GM12878 (cell line): ENCODE measurements around the gene KLK3.

Experiments used
- BACH1 ChIP-seq: fragments of 450-650 bp; IDR thresholded peaks from 2 replicates; pipeline ENCODE4 v1.6.1; 2017; ENCODE audit warnings: mild to moderate bottlenecking, borderline replicate concordance
- CEBPB ChIP-seq, 2 experiments: fragments of 150-350 bp in 1 of 2; IDR thresholded peaks; 2 replicates each; pipeline ENCODE4 v1.6.1; 2012 to 2014; ENCODE audit warnings: low read depth in 2 of 2, low read length in 2 of 2, borderline replicate concordance in 1 of 2, inconsistent platforms in 1 of 2
- CHD2 ChIP-seq: IDR thresholded peaks from 2 replicates; pipeline ENCODE4 v1.6.1; 2011; ENCODE audit warnings: low read depth, low read length, improper control_type of control experiment, borderline replicate concordance
- CTCF ChIP-seq, 3 experiments: IDR thresholded peaks in 2 of 3; conservative IDR thresholded peaks in 1 of 3; 2 replicates each; pipeline ENCODE4 v1.5.1; 2011; ENCODE audit warnings: low read depth in 3 of 3, low read length in 3 of 3, mild to moderate bottlenecking in 3 of 3, control low read depth in 2 of 3, moderate library complexity in 2 of 3, inconsistent platforms in 1 of 3, mixed read lengths in 1 of 3; ENCODE audit not compliant: control insufficient read depth in 2 of 3, insufficient read depth in 1 of 3; ENCODE audit errors: extremely low read depth in 1 of 3
- JUND ChIP-seq: IDR thresholded peaks from 2 replicates; pipeline ENCODE4 v1.6.1; 2012; ENCODE audit warnings: low read depth, mild to moderate bottlenecking, low read length, improper control_type of control experiment, moderate library complexity
- NR2F1 ChIP-seq: fragments of 450-650 bp; conservative IDR thresholded peaks from 2 replicates; pipeline ENCODE4 v1.6.1; 2017; ENCODE audit warnings: mild to moderate bottlenecking
- REST ChIP-seq: IDR thresholded peaks from 2 replicates; pipeline ENCODE4 v1.6.1; 2012; ENCODE audit warnings: mild to moderate bottlenecking, low read depth, low read length
- ZBTB11 ChIP-seq: fragments of 450-650 bp; formaldehyde crosslinking; IDR thresholded peaks from 2 replicates; pipeline ENCODE4 v1.5.0; 2022; ENCODE audit warnings: mild to moderate bottlenecking, missing genetic modification characterization

GRCh38 chr19:50859849-50860248, 5.1 kb downstream of the KLK3 start:
- TF ChIP-seq CHD2 (no peak), BACH1 (no peak), ZBTB11 (CRISPR knock-in tag) (no peak), CEBPB (IDR thresholded peaks at IDR 0.05; ENCODE audit: borderline replicate concordance in 1 of 2, low read depth in 2 of 2, low read length in 2 of 2) (no peak), JUND (no peak), NR2F1 (no peak), REST (no peak), CTCF (IDR thresholded peaks at IDR 0.05 in 2 of 3, conservative IDR thresholded peaks at IDR 0.05 in 1 of 3; ENCODE audit: control insufficient read depth in 2 of 3, extremely low read depth in 1 of 3, insufficient read depth in 1 of 3, low read depth in 3 of 3, low read length in 3 of 3) (no peak)
